ENCODE measurements around the gene NME4.

NME4 gene

DNA sequence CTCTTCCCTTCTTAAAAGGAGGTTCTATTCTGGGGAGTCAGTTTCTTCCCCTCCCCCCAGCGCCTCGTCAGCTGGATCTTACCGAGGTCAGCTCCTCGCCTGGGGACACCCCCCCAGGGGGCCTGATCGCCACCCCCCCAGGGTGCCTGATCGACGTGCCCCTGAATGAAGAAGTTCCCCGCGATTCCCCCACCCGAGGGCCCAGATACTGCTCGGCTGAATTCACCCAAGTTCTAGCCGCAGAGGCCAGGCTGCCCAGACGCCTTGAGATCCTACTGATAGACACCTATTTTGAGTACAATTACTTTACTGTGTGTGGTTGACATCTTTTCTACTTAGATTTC, 29.9 kb downstream of the NME4 start:
- DNase-seq, result no peak

DNA sequence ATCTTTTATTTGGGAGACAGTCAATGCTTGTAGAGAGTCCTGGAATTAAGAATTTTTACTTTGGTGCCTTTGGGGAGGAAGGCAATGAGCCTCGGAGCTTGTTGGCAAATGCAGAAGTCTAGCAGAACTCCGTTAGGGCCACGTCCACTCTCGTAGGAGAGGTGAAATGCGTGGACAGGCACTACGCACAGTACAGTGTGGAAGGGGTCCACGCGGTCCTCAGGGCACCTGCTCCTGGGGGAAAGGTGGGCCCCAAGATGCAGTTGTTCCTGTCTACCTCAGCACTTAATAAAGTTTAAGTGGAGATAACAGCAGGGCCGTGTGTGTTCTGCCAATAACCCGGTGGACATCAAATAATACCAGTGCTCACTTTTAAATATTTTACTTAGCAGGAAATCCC, 30.3 kb downstream of the NME4 start:
- DNase-seq, result no peak

DNA sequence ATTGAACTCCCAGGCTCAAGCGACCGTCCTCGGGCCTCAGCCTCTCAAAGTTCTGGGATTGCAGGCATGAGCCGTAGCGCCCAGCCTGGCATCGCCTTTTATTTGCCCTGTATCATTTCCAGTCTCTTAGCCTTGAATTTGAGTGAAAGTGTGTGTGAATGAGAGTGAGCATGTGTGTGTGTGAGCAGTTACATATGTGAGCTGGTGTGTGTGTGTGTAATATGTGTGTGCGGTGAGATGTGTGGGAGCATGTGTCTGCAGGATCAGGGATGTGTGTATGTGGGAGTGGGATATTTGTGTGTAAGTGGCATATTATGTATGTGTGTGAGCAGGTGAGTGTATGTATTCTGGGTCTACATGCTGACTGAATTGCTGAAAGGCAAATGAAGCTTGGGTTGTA, 33.9 kb downstream of the NME4 start:
- no peak for DNase-seq

DNA sequence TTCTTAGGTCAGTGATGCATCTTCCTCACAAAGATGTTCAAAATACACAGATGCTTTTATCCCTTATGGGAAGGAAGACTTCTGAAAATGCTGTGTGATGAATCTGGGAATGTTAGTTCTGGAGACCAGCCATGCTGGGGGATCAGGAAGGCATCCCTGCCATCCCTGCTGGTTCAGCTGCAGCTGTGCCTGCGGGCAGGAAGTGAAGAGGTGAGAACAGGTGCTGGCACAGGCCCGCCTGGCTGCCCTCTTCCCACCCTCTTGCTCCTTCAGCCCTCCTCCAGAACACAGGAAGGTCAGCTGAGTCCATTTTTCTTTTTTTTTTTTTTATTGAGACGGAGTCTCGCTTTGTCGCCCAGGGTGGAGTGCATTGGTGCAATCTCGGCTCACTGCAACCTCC, 43.6 kb downstream of the NME4 start:
- DNase-seq, result no peak

DNA sequence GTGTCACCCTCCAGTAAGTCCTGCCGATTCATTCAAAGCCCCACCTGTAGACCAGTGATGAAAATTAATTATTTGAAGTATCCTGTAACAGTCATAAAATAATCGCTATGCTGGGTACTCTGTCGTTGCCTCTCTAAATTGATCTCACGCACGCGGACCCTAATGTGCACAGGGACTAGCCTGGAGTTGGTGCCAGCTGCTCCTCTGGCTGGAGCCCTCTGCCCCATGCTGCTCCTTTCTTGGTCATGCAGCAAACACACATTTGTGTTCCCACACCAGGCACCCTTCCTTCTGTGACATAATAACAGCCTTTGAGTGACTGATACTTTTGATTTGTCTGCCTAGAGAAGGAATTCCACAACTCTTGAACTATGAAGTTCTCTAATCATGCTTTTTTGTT, 44.4 kb downstream of the NME4 start:
- no peak for DNase-seq

DNA sequence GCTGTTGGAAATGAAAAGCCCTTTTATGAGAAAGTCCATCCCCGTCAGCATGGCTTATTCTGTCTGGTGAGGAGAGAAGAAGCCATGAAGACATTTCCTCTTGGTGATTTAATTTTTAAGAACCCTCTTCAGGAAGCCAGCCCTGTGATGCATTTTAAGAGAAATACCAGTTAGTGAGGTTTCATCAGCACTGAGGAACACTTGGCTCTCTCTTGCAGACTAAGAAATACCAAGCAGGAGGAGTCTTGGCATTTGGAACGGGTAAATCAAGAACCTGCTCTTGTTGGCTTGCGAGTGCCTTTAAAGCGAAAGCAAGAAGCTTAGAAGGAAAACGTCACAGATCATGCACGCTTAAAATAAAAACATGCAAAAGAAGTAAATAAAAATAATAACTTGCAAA, 46.0 kb downstream of the NME4 start:
- no peak for DNase-seq

DNA sequence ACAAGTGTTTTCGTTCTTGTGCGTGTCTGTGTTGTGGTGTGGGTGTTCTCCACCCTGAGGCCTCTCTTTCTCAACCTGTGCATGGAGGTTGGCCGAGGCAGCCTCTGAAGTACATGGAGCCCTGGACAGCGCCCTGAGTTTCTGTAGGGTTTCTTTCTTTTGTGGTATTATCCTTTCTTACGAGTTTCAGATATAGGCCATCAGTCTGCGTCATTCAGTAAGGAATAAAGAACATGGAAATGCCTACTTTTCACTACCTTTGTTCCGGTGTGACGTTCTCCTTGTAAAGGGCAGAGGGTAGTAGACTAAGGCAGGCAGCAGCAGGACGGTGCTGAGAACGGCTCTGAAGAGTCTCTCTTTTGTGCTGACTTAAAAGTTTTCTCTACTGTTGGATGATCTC, 47.0 kb downstream of the NME4 start:
- DNase-seq, result no peak

DNA sequence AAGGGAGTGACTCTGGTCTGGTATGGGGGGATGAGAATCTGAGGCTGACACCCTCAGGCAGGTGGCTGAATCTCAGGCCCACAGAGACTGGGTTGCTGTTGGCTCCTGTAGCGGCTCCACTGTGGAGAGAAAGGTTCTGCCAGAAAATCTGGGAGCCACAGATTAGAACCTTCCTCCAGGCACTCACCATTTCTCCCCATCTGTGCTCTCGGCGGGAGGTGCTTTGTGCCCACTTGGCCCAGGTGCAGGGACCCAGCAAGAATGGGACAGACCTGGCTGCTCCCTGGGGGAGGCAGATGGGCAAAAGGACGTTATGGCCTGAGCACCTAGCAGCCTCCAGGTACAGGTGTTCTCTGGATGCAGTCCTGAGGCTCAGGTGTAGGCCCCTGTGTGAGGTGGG, 48.6 kb downstream of the NME4 start:
- DNase-seq, result no peak
